ENCODE data around the gene IL27RA.

GRCh38 chr19:14089412-14089661 lies 57.8 kb downstream of the IL27RA start:
- TF ChIP-seq CTCF (IDR thresholded peaks at IDR 0.05 in 2 of 3, conservative IDR thresholded peaks at IDR 0.05 in 1 of 3; ENCODE audit: borderline replicate concordance in 1 of 3, insufficient read depth in 1 of 3, low read depth in 2 of 3, low read length in 2 of 3) (peak in 2 of 3 experiments; percentile 7 to 19; a peak in 2 of 6 replicates), POLR2A (IDR thresholded peaks at IDR 0.05; ENCODE audit: borderline replicate concordance, extremely low read depth, insufficient read depth, insufficient read length) (no peak), EZH2phosphoT487 (IDR thresholded peaks at IDR 0.05; ENCODE audit: borderline replicate concordance) (no peak), TCF7L2 (IDR thresholded peaks at IDR 0.05; ENCODE audit: borderline replicate concordance, extremely low read depth, insufficient read depth, insufficient read length) (no peak)

All from HCT116 (cell line).